ENCODE data around the gene CDYL2.

The CDYL2 gene

DNA sequence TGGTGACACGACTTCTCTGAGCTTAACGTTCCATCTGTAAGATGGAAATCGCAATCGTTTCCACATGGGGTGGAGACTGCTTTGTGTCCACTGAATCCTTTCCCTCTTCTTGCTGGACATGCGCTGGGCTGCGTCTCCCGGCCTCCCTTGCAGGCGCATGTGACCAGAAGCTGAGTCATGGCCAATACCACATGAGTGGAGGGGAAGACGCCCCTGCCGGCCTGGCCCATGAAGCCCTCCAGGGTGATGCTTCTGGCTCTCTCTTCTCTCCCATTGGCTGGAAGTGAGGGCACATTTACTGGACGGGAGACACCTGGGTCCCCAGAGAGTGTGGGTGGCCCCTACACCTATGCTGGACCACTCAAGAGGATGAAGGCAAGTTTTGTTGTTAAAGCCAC is 192.5 kb downstream of the CDYL2 start:
- TF ChIP-seq, protein P1, sequence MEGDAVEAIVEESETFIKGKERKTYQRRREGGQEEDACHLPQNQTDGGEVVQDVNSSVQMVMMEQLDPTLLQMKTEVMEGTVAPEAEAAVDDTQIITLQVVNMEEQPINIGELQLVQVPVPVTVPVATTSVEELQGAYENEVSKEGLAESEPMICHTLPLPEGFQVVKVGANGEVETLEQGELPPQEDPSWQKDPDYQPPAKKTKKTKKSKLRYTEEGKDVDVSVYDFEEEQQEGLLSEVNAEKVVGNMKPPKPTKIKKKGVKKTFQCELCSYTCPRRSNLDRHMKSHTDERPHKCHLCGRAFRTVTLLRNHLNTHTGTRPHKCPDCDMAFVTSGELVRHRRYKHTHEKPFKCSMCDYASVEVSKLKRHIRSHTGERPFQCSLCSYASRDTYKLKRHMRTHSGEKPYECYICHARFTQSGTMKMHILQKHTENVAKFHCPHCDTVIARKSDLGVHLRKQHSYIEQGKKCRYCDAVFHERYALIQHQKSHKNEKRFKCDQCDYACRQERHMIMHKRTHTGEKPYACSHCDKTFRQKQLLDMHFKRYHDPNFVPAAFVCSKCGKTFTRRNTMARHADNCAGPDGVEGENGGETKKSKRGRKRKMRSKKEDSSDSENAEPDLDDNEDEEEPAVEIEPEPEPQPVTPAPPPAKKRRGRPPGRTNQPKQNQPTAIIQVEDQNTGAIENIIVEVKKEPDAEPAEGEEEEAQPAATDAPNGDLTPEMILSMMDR (IDR thresholded peaks at IDR 0.05; ENCODE audit: extremely low read depth, insufficient read depth, missing control alignments): no peak
- in situ Hi-C loops (cut with MboI; ENCODE audit: low pct_unique_long_range_greater_than_20kb, low sequenced_read_pairs, unreplicated experiment): no loop called here

DNA sequence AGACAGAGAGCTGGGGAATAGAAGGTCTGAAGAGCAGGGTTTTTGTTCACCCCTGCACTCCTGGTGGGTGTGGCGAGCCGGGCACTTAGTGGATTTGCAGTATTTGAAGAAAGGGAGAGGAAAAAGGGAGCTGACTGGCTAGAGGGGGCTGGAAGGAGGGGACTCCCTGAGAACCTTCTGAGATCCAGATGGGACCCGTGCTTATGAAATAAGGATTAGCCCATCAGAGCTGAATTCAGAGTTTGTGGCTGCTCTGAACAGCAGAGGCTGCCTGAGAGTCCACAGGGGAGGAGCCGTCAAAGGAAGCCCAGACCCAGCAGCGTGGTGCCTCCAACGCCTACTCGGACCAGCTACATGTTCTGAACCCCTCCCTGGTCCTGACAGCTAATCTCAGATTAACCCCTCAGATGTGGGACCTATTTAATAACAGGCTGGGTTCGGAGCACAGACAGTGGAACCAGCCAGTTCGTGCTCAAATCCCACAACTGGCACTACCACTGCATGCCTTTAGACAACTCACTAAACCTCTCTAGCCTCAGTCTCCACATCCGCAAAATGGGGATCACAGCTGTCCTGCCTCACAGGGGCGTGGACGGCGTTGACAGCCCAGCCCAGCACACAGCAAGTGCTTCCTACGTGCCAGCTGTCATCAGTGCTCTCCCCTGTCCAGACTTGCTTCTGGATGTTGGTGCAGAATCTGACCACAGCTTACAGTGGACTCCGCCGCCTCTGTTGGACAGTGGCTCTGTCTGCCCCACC is 193.0 kb downstream of the CDYL2 start:
- in situ Hi-C loops (cut with MboI; ENCODE audit: low pct_unique_long_range_greater_than_20kb, low sequenced_read_pairs, unreplicated experiment): no loop called here
- TF ChIP-seq, protein P1 (IDR thresholded peaks at IDR 0.05; ENCODE audit: extremely low read depth, insufficient read depth, missing control alignments): no peak

More for the DNA sequence above, 192.5 kb downstream of the CDYL2 start:
- no peak for DNase-seq (ENCODE audit: low spot score)

DNA sequence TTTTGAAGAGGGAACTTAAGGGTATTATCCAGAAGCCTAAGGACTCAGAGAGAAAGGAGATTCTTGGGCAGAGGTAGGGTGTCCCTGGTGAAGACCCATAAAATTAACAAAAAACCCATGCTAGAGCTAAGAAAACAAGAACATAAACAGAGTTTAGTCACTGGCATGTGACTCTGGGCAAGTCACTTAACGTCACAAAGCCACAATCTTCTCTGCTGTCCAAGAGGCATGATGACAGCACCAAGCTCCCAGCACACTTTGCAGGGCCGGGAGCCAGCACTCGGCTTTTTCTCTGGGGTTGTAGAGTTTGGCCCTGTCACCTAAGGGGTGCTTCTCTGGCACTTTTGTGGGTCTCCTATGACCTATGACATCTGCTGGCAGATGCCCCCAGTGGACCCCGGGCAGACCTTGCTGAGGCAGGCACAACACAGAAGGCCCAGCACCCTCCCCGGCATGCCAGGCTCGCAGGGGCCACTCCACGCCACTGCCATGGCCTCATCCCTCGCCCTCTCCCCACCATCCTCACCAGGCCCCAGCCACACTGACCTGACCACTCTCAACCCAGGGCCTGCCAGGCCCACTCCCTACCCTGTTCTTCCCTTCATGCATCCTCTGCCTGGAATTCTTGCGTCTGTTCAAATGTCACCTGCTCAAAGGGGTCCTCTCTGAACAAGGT is 193.8 kb downstream of the CDYL2 start:
- no peak for DNase-seq (ENCODE audit: low spot score)
- in situ Hi-C loops (cut with MboI; ENCODE audit: low pct_unique_long_range_greater_than_20kb, low sequenced_read_pairs, unreplicated experiment): no loop called here
- TF ChIP-seq, protein P1 (IDR thresholded peaks at IDR 0.05; ENCODE audit: extremely low read depth, insufficient read depth, missing control alignments): no peak

More for the DNA sequence above, 193.0 kb downstream of the CDYL2 start:
- DNase-seq (ENCODE audit: low spot score): no peak

DNA sequence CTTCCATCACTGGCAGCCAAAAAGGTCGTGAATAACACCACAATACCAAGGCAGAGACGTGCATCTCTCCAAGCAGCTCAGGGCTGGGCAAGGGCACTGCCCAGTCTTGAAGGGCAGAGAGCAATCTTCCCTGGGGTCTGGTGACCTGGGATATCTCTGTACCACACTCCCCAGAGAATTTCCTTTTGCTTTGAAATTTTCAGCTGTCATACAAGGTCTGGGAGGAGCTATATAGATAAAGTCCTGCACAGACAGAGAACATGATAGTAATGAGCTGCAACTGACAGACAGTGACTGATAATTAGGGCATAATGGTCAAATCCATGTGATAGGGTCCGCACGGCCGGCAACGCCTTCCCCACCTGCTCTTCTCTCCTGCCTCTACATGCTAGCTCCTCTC is 195.5 kb downstream of the CDYL2 start:
- TF ChIP-seq, protein P1 (IDR thresholded peaks at IDR 0.05; ENCODE audit: extremely low read depth, insufficient read depth, missing control alignments): no peak
- in situ Hi-C loops (cut with MboI; ENCODE audit: low pct_unique_long_range_greater_than_20kb, low sequenced_read_pairs, unreplicated experiment): no loop called here
- DNase-seq (ENCODE audit: low spot score): no peak

DNA sequence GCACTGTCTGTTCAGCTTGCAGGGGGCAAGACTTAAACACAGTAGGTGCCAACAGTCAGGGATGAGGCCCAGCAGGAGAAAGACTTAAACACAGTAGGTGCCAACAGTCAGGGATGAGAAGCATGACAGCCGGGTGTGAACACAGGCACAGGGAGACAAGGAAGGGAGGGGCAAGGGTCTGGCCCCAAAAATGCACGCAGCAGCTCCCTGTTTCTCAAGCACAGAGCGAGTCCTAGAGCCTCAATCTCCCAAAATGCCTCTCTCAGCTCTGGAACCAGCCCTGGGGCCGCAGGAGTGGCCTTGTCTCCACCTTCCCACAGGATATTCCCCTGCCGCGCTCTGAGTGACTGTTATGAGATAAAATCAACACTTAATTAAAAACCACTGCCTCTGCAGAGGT is 197.2 kb downstream of the CDYL2 start:
- in situ Hi-C loops (cut with MboI; ENCODE audit: low pct_unique_long_range_greater_than_20kb, low sequenced_read_pairs, unreplicated experiment): no loop called here
- TF ChIP-seq, protein P1 (IDR thresholded peaks at IDR 0.05; ENCODE audit: extremely low read depth, insufficient read depth, missing control alignments): no peak
- no peak for DNase-seq (ENCODE audit: low spot score)

DNA sequence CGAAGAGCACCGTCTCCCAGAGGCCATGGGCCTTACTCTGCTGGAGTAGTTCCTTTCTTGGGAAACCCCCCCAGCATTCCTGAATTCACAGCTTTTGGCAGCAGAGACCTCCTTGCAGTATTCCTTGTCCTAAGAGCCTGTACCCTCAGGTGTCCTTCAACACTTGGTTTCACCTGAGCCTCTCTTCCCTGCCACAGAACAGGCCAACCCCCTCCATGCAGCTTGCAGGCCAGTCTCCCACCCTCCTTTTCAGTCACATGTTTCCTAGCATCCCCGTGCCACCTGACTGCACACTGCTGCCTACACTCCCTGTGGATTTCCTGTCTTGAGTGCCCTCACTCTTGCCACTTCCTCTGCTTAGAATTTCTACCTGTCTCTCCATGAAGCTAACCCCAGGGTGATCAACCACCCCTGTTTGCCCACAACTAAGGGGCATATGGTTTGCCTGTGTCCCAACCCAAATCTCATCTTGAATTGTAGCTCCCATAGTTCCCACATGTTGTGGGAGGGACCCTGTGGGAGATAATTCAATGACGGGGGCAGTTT is 198.1 kb downstream of the CDYL2 start:
- in situ Hi-C loops (cut with MboI; ENCODE audit: low pct_unique_long_range_greater_than_20kb, low sequenced_read_pairs, unreplicated experiment): no loop called here
- no peak for DNase-seq (ENCODE audit: low spot score)
- TF ChIP-seq, protein P1 (IDR thresholded peaks at IDR 0.05; ENCODE audit: extremely low read depth, insufficient read depth, missing control alignments): no peak

Measured in GM13977 (cell line).